Osteoblast (primary cell): ENCODE measurements around the gene CAPN7. TPM values are rescaled to one million over a fixed set of nuclear protein-coding genes. Genes with fewer than 3 reads are reported as not detected.
A peak's percentile ranks its signal among the peaks of the same experiment; 100 is the strongest.

Experiments
- DNase-seq: peaks from one replicate; pipeline ENCODE4 v3.0.0; 2011; ENCODE audit warnings: low spot score, mixed read lengths; ENCODE audit not compliant: insufficient read length; ENCODE audit errors: missing footprints
- H2AFZ ChIP-seq: 2 replicates; pipeline ENCODE4 v1.6.0; 2011; ENCODE audit warnings: mild to moderate bottlenecking, low read length
- H3K27ac ChIP-seq: 2 replicates; pipeline ENCODE4 v1.5.1; 2011; ENCODE audit warnings: mild to moderate bottlenecking, low read depth, low read length, moderate library complexity
- H3K27me3 ChIP-seq: 2 replicates; pipeline ENCODE4 v1.6.0; 2012; ENCODE audit warnings: mild to moderate bottlenecking, control low read depth, inconsistent platforms, low read length, moderate library complexity; ENCODE audit not compliant: insufficient read depth
- H3K36me3 ChIP-seq: 2 replicates; pipeline ENCODE4 v1.5.1; 2011; ENCODE audit warnings: mild to moderate bottlenecking, low read length, control low read depth, moderate library complexity; ENCODE audit not compliant: insufficient read depth
- H3K4me1 ChIP-seq: 2 replicates; pipeline ENCODE4 v1.5.1; 2011; ENCODE audit warnings: mild to moderate bottlenecking, low read length, control low read depth, moderate library complexity; ENCODE audit not compliant: insufficient read depth
- H3K4me2 ChIP-seq: 2 replicates; pipeline ENCODE4 v1.6.0; 2011; ENCODE audit warnings: mild to moderate bottlenecking, low read length; ENCODE audit not compliant: insufficient read depth
- H3K4me3 ChIP-seq: fragments of 200-600 bp; sonication (generic); 3 replicates; pipeline ENCODE4 v1.5.1; 2012; ENCODE audit warnings: mild to moderate bottlenecking, low read length, inconsistent platforms; ENCODE audit not compliant: insufficient read depth
- H3K79me2 ChIP-seq: 2 replicates; pipeline ENCODE4 v1.6.0; 2012; ENCODE audit warnings: mild to moderate bottlenecking, low read length, control low read depth, inconsistent platforms; ENCODE audit not compliant: insufficient read depth
- H3K9me3 ChIP-seq: 2 replicates; pipeline ENCODE4 v1.5.1; 2011; ENCODE audit warnings: low read depth, low read length, control low read depth
- H4K20me1 ChIP-seq: 2 replicates; pipeline ENCODE4 v1.6.0; 2012; ENCODE audit warnings: mild to moderate bottlenecking, low read length, control low read depth; ENCODE audit not compliant: insufficient read depth
- CTCF ChIP-seq: IDR thresholded peaks from 2 replicates; pipeline ENCODE4 v1.5.1; 2011; ENCODE audit warnings: mild to moderate bottlenecking, low read depth, low read length, moderate library complexity; ENCODE audit errors: extremely low read depth
- total RNA-seq: library from RNA; depleted of rRNA; stranded (reverse); fragments of >200 nt; gene quantifications from 2 replicates; pipeline ENCODE4 v1.2.3, GENCODE V29; 2012

CAPN7 gene
- total RNA-seq, 1 donor: 45.2 TPM

GRCh38 chr3:15283702-15284101 lies 77.7 kb downstream of the CAPN7 start:
- H3K27me3 ChIP-seq: no peaks in the 10 kb centered on the region
- H3K9me3 ChIP-seq: no peaks in the 10 kb centered on the region
- H3K4me2 ChIP-seq: no peak overlapping the region
- peaks cover 88% of the 10 kb centered on the region for H3K79me2 ChIP-seq
- peaks cover 18% of the 10 kb centered on the region for H3K4me1 ChIP-seq
- peaks cover 5% of the 10 kb centered on the region for H3K36me3 ChIP-seq
- H3K27ac ChIP-seq: no peak overlapping the region
- no peak overlapping the region for H3K4me3 ChIP-seq
- no peak overlapping the region for H2AFZ ChIP-seq
- TF ChIP-seq CTCF: no peak
- no peak for DNase-seq
- H4K20me1 ChIP-seq: peaks cover 49% of the 10 kb centered on the region

- H3K4me1 ChIP-seq: peaks cover 18% of the 10 kb centered on the region
- DNase-seq: no peak
- no peaks in the 10 kb centered on the region for H3K27me3 ChIP-seq
- no peak overlapping the region for H2AFZ ChIP-seq
- H3K79me2 ChIP-seq: peaks cover 90% of the 10 kb centered on the region
- no peak overlapping the region for H3K4me2 ChIP-seq
- no peaks in the 10 kb centered on the region for H3K9me3 ChIP-seq
- no peak for TF ChIP-seq CTCF
- H3K27ac ChIP-seq: no peak overlapping the region
- H3K36me3 ChIP-seq: peaks cover 5% of the 10 kb centered on the region
- peaks cover 55% of the 10 kb centered on the region for H4K20me1 ChIP-seq
- H3K4me3 ChIP-seq: no peak overlapping the region
Observed at GRCh38 chr3:15284121-15284889, 78.3 kb downstream of the CAPN7 start.

GRCh38 chr3:15286022-15286421 lies 80.0 kb downstream of the CAPN7 start:
- no peak overlapping the region for H3K4me3 ChIP-seq
- H3K79me2 ChIP-seq: peaks cover 85% of the 10 kb centered on the region
- H3K27me3 ChIP-seq: no peaks in the 10 kb centered on the region
- H3K27ac ChIP-seq: no peak overlapping the region
- peaks cover 5% of the 10 kb centered on the region for H3K36me3 ChIP-seq
- DNase-seq: no peak
- no peak overlapping the region for H3K4me2 ChIP-seq
- TF ChIP-seq CTCF: no peak
- H3K4me1 ChIP-seq: peaks cover 16% of the 10 kb centered on the region
- peaks cover 49% of the 10 kb centered on the region for H4K20me1 ChIP-seq
- H2AFZ ChIP-seq: no peak overlapping the region
- no peaks in the 10 kb centered on the region for H3K9me3 ChIP-seq

- Histone ChIP-seq H3K36me3 (peaks cover 5% of the 10 kb centered on the region), H3K27ac (peak overlapping the region; percentile 84), H3K79me2 (peaks cover 80% of the 10 kb centered on the region), H3K27me3 (no peaks in the 10 kb centered on the region), H3K9me3 (no peaks in the 10 kb centered on the region), H3K4me2 (peak overlapping the region; percentile 34), H3K4me1 (peaks cover 25% of the 10 kb centered on the region), H4K20me1 (peaks cover 43% of the 10 kb centered on the region), H3K4me3 (no peak overlapping the region), H2AFZ (no peak overlapping the region)
- no peak for TF ChIP-seq CTCF
- DNase-seq: peak; percentile 93
Observed at GRCh38 chr3:15287565-15288330, 81.7 kb downstream of the CAPN7 start.
